Loucy (cell line): ENCODE data around the gene THYN1.

Source experiments
- CTCF ChIP-seq: fragments of 200-600 bp; sonication (generic); conservative IDR thresholded peaks from 2 replicates; pipeline ENCODE4 v1.5.1; 2014; ENCODE audit warnings: mild to moderate bottlenecking, antibody characterized with exemption, low read length
- EZH2phosphoT487 ChIP-seq: fragments of 200-600 bp; IDR thresholded peaks from 2 replicates; pipeline ENCODE4 v1.6.1; 2018; ENCODE audit warnings: antibody characterized with exemption, mild to moderate bottlenecking, moderate library complexity, borderline replicate concordance

DNA sequence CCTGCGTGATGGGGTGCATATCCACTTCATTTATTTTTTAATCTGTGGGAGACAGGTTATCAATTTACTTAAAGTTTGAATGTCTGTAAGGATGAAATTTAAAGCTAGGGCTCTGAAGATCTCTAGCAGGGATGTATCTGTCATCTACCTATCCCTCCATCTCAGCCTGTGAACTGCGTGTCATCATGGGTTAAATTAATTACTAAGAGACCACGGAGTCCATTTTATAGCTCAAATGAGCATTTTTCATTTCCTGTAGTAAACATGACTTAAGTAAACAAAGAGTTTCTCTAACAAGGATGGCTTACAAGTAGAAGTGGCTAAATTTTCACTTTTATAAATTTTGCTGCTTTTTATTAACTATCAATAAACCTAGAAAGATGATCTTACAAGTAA lies 20.2 kb upstream of the THYN1 start:
- TF ChIP-seq CTCF = no peak
- TF ChIP-seq EZH2phosphoT487 = no peak
